ENCODE measurements around the gene MPO.

MPO gene

GRCh38 chr17:58302171-58302918 is 21.6 kb upstream of the MPO start:
- H3K27ac ChIP-seq (ENCODE audit: low read length) = no peak overlapping the region
- H3K4me3 ChIP-seq (ENCODE audit: low read depth in 1 of 2, low read length in 2 of 2) = no peak overlapping the region
- no peaks in the 10 kb centered on the region for H3K9me3 ChIP-seq (ENCODE audit: control insufficient read depth in 1 of 2, low read length in 2 of 2)
- H3K36me3 ChIP-seq (ENCODE audit: control insufficient read depth in 1 of 2, insufficient read depth in 2 of 2, low read length in 2 of 2) = no peaks in the 10 kb centered on the region
- H3K4me1 ChIP-seq (ENCODE audit: control insufficient read depth in 1 of 2, insufficient read depth in 2 of 2, low read length in 2 of 2) = no peaks in the 10 kb centered on the region
- no peaks in the 10 kb centered on the region for H3K27me3 ChIP-seq (ENCODE audit: low read depth, low read length)

GRCh38 chr17:58301504-58302150 is 20.9 kb upstream of the MPO start:
- no peak overlapping the region for H3K4me3 ChIP-seq (ENCODE audit: low read depth in 1 of 2, low read length in 2 of 2)
- no peaks in the 10 kb centered on the region for H3K4me1 ChIP-seq (ENCODE audit: control insufficient read depth in 1 of 2, insufficient read depth in 2 of 2, low read length in 2 of 2)
- no peak overlapping the region for H3K27ac ChIP-seq (ENCODE audit: low read length)
- no peaks in the 10 kb centered on the region for H3K9me3 ChIP-seq (ENCODE audit: control insufficient read depth in 1 of 2, low read length in 2 of 2)
- H3K27me3 ChIP-seq (ENCODE audit: low read depth, low read length) = no peaks in the 10 kb centered on the region
- no peaks in the 10 kb centered on the region for H3K36me3 ChIP-seq (ENCODE audit: control insufficient read depth in 1 of 2, insufficient read depth in 2 of 2, low read length in 2 of 2)

- Histone ChIP-seq H3K27ac (ENCODE audit: low read length) (no peak overlapping the region), H3K27me3 (ENCODE audit: low read depth, low read length) (no peaks in the 10 kb centered on the region), H3K4me3 (ENCODE audit: low read depth in 1 of 2, low read length in 2 of 2) (no peak overlapping the region), H3K36me3 (ENCODE audit: control insufficient read depth in 1 of 2, insufficient read depth in 2 of 2, low read length in 2 of 2) (no peaks in the 10 kb centered on the region), H3K4me1 (ENCODE audit: control insufficient read depth in 1 of 2, insufficient read depth in 2 of 2, low read length in 2 of 2) (no peaks in the 10 kb centered on the region), H3K9me3 (ENCODE audit: control insufficient read depth in 1 of 2, low read length in 2 of 2) (no peaks in the 10 kb centered on the region)
Observed at GRCh38 chr17:58300336-58300735, 19.6 kb upstream of the MPO start.

GRCh38 chr17:58294034-58294433 is 13.3 kb upstream of the MPO start:
- Histone ChIP-seq H3K36me3 (ENCODE audit: control insufficient read depth in 1 of 2, insufficient read depth in 2 of 2, low read length in 2 of 2) (no peaks in the 10 kb centered on the region), H3K4me1 (ENCODE audit: control insufficient read depth in 1 of 2, insufficient read depth in 2 of 2, low read length in 2 of 2) (no peaks in the 10 kb centered on the region), H3K9me3 (ENCODE audit: control insufficient read depth in 1 of 2, low read length in 2 of 2) (no peaks in the 10 kb centered on the region), H3K27ac (ENCODE audit: low read length) (no peak overlapping the region), H3K27me3 (ENCODE audit: low read depth, low read length) (no peaks in the 10 kb centered on the region), H3K4me3 (ENCODE audit: low read depth in 1 of 2, low read length in 2 of 2) (no peak overlapping the region)

- Histone ChIP-seq H3K27me3 (ENCODE audit: low read depth, low read length) (no peaks in the 10 kb centered on the region), H3K36me3 (ENCODE audit: control insufficient read depth in 1 of 2, insufficient read depth in 2 of 2, low read length in 2 of 2) (no peaks in the 10 kb centered on the region), H3K4me3 (ENCODE audit: low read depth in 1 of 2, low read length in 2 of 2) (no peak overlapping the region), H3K9me3 (ENCODE audit: control insufficient read depth in 1 of 2, low read length in 2 of 2) (no peaks in the 10 kb centered on the region), H3K27ac (ENCODE audit: low read length) (no peak overlapping the region), H3K4me1 (ENCODE audit: control insufficient read depth in 1 of 2, insufficient read depth in 2 of 2, low read length in 2 of 2) (no peaks in the 10 kb centered on the region)
Observed at GRCh38 chr17:58291246-58291645, 10.5 kb upstream of the MPO start.

- Histone ChIP-seq H3K4me3 (ENCODE audit: low read depth in 1 of 2, low read length in 2 of 2) (no peak overlapping the region), H3K27me3 (ENCODE audit: low read depth, low read length) (no peaks in the 10 kb centered on the region), H3K4me1 (ENCODE audit: control insufficient read depth in 1 of 2, insufficient read depth in 2 of 2, low read length in 2 of 2) (no peaks in the 10 kb centered on the region), H3K27ac (ENCODE audit: low read length) (no peak overlapping the region), H3K36me3 (ENCODE audit: control insufficient read depth in 1 of 2, insufficient read depth in 2 of 2, low read length in 2 of 2) (no peaks in the 10 kb centered on the region), H3K9me3 (ENCODE audit: control insufficient read depth in 1 of 2, low read length in 2 of 2) (no peaks in the 10 kb centered on the region)
Observed at GRCh38 chr17:58289869-58290268, 9.1 kb upstream of the MPO start.

GRCh38 chr17:58285422-58285810 is 4.7 kb upstream of the MPO start:
- H3K9me3 ChIP-seq (ENCODE audit: control insufficient read depth in 1 of 2, low read length in 2 of 2) = no peaks in the 10 kb centered on the region
- H3K4me1 ChIP-seq (ENCODE audit: control insufficient read depth in 1 of 2, insufficient read depth in 2 of 2, low read length in 2 of 2) = no peaks in the 10 kb centered on the region
- no peaks in the 10 kb centered on the region for H3K36me3 ChIP-seq (ENCODE audit: control insufficient read depth in 1 of 2, insufficient read depth in 2 of 2, low read length in 2 of 2)
- H3K27me3 ChIP-seq (ENCODE audit: low read depth, low read length) = no peaks in the 10 kb centered on the region
- H3K27ac ChIP-seq (ENCODE audit: low read length) = no peak overlapping the region
- no peak overlapping the region for H3K4me3 ChIP-seq (ENCODE audit: low read depth in 1 of 2, low read length in 2 of 2)

GRCh38 chr17:58284613-58285421 is 4.1 kb upstream of the MPO start:
- H3K9me3 ChIP-seq (ENCODE audit: control insufficient read depth in 1 of 2, low read length in 2 of 2) = no peaks in the 10 kb centered on the region
- H3K27me3 ChIP-seq (ENCODE audit: low read depth, low read length) = no peaks in the 10 kb centered on the region
- no peaks in the 10 kb centered on the region for H3K4me1 ChIP-seq (ENCODE audit: control insufficient read depth in 1 of 2, insufficient read depth in 2 of 2, low read length in 2 of 2)
- H3K27ac ChIP-seq (ENCODE audit: low read length) = no peak overlapping the region
- H3K4me3 ChIP-seq (ENCODE audit: low read depth in 1 of 2, low read length in 2 of 2) = no peak overlapping the region
- H3K36me3 ChIP-seq (ENCODE audit: control insufficient read depth in 1 of 2, insufficient read depth in 2 of 2, low read length in 2 of 2) = no peaks in the 10 kb centered on the region

- no peak overlapping the region for H3K27ac ChIP-seq (ENCODE audit: low read length)
- H3K4me1 ChIP-seq (ENCODE audit: control insufficient read depth in 1 of 2, insufficient read depth in 2 of 2, low read length in 2 of 2) = peaks cover 0 to 3% of the 10 kb centered on the region in 2 donors
- H3K4me3 ChIP-seq (ENCODE audit: low read depth in 1 of 2, low read length in 2 of 2) = no peak overlapping the region
- H3K36me3 ChIP-seq (ENCODE audit: control insufficient read depth in 1 of 2, insufficient read depth in 2 of 2, low read length in 2 of 2) = no peaks in the 10 kb centered on the region
- H3K9me3 ChIP-seq (ENCODE audit: control insufficient read depth in 1 of 2, low read length in 2 of 2) = no peaks in the 10 kb centered on the region
- H3K27me3 ChIP-seq (ENCODE audit: low read depth, low read length) = no peaks in the 10 kb centered on the region
Observed at GRCh38 chr17:58283674-58284612, 3.2 kb upstream of the MPO start.

- no peak overlapping the region for H3K4me3 ChIP-seq (ENCODE audit: low read depth in 1 of 2, low read length in 2 of 2)
- H3K27me3 ChIP-seq (ENCODE audit: low read depth, low read length) = no peaks in the 10 kb centered on the region
- no peaks in the 10 kb centered on the region for H3K9me3 ChIP-seq (ENCODE audit: control insufficient read depth in 1 of 2, low read length in 2 of 2)
- H3K36me3 ChIP-seq (ENCODE audit: control insufficient read depth in 1 of 2, insufficient read depth in 2 of 2, low read length in 2 of 2) = no peaks in the 10 kb centered on the region
- H3K27ac ChIP-seq (ENCODE audit: low read length) = no peak overlapping the region
- peaks cover 0 to 9% of the 10 kb centered on the region in 2 donors for H3K4me1 ChIP-seq (ENCODE audit: control insufficient read depth in 1 of 2, insufficient read depth in 2 of 2, low read length in 2 of 2)
Observed at GRCh38 chr17:58282442-58282841, 1.7 kb upstream of the MPO start.
